SW 1271 (cell line): ENCODE data around the gene OSMR.
A peak's percentile ranks its signal among the peaks of the same experiment; 100 is the strongest.

Experiments
- DNase-seq, 2 experiments: peaks; one replicate each; lab custom pipeline; 2025; lab: John Stamatoyannopoulos, UW

OSMR gene

GRCh38 chr5:38845526-38846378 lies at the start of gene OSMR:
TSS of gene OSMR (plus strand) at chr5:38846012. CDS start at chr5:38869045, 23,033 bp downstream.
- DNase-seq: peak; percentile 97

- DNase-seq: no peak
Measured at GRCh38 chr5:38796742-38797108, 49.1 kb upstream of the OSMR start.

GRCh38 chr5:38797838-38798237 lies 48.0 kb upstream of the OSMR start:
- DNase-seq: no peak

- DNase-seq: no peak
Measured at GRCh38 chr5:38799556-38800377, 46.0 kb upstream of the OSMR start.

GRCh38 chr5:38800515-38800914 lies 45.3 kb upstream of the OSMR start:
- DNase-seq: no peak

GRCh38 chr5:38802125-38802524 lies 43.7 kb upstream of the OSMR start:
- DNase-seq: no peak

GRCh38 chr5:38803246-38803645 lies 42.6 kb upstream of the OSMR start:
- no peak for DNase-seq

- DNase-seq: peak; percentile 91 to 96
Measured at GRCh38 chr5:38806775-38807258, 39.0 kb upstream of the OSMR start.

- DNase-seq: peak; percentile 58 to 89
Measured at GRCh38 chr5:38807570-38808483, 38.0 kb upstream of the OSMR start.

GRCh38 chr5:38808666-38809343 lies 37.0 kb upstream of the OSMR start:
- no peak for DNase-seq

- peak; percentile 19 to 71 for DNase-seq
Measured at GRCh38 chr5:38809388-38810359, 36.1 kb upstream of the OSMR start.

GRCh38 chr5:38814879-38815278 lies 30.9 kb upstream of the OSMR start:
- DNase-seq: no peak

GRCh38 chr5:38816083-38817030 lies 29.5 kb upstream of the OSMR start:
- DNase-seq: no peak

GRCh38 chr5:38821679-38822078 lies 24.1 kb upstream of the OSMR start:
- no peak for DNase-seq

- DNase-seq: no peak
Measured at GRCh38 chr5:38823503-38823902, 22.3 kb upstream of the OSMR start.

GRCh38 chr5:38824821-38825220 lies 21.0 kb upstream of the OSMR start:
- DNase-seq: no peak

- DNase-seq: peak in 1 of 2 experiments; percentile 30
Measured at GRCh38 chr5:38825494-38825893, 20.3 kb upstream of the OSMR start.

- DNase-seq: peak in 1 of 2 experiments; percentile 69
Measured at GRCh38 chr5:38827525-38827924, 18.3 kb upstream of the OSMR start.
